Prostate gland (tissue), 2 donors: Measurements from ENCODE around the gene EPG5. TPM values are rescaled to one million over a fixed set of nuclear protein-coding genes. Genes with fewer than 3 reads are reported as not detected.

Experiments
- DNase-seq: peaks from one replicate; pipeline ENCODE4 v3.0.0-alpha.2; 2019; ENCODE audit warnings: low spot score
- H3K27ac ChIP-seq, 2 donors: fragments of 200-600 bp; sonication (generic); 2 replicates each; pipeline ENCODE4 v1.5.1; 2017 to 2019
- H3K27me3 ChIP-seq: fragments of 200-600 bp; sonication (generic); replicated peaks from 2 replicates; pipeline ENCODE4 v1.5.1; 2019; ENCODE audit not compliant: insufficient read depth
- H3K36me3 ChIP-seq, 2 donors: fragments of 200-600 bp; sonication (generic); 1 replicate in 1 of 2; 2 replicates in 1 of 2; pipeline versions ENCODE4 v1.5.1 to v1.8.1; 2017 to 2019
- H3K4me1 ChIP-seq: fragments of 200-600 bp; sonication (generic); replicated peaks from 2 replicates; pipeline ENCODE4 v1.5.1; 2019
- H3K4me3 ChIP-seq, 2 donors: fragments of 200-600 bp; sonication (generic); 2 replicates each; pipeline ENCODE4 v1.5.1; 2017 to 2019
- H3K9me3 ChIP-seq: fragments of 200-600 bp; sonication (generic); 2 replicates; pipeline ENCODE4 v1.5.1; 2017
- CTCF ChIP-seq, 4 experiments: fragments of 200-600 bp in 2 of 4; fragments of 450-650 bp in 2 of 4; sonication (generic) in 2 of 4; IDR thresholded peaks; 1 replicate in 3 of 4; 2 replicates in 1 of 4; pipeline ENCODE4 v1.5.1; 2016 to 2019; ENCODE audit warnings: antibody characterized with exemption in 4 of 4, mild to moderate bottlenecking in 2 of 4, moderate library complexity in 2 of 4
- POLR2A ChIP-seq: fragments of 450-650 bp; IDR thresholded peaks from one replicate; pipeline ENCODE4 v1.6.1; 2016; ENCODE audit warnings: antibody characterized with exemption, mild to moderate bottlenecking
- POLR2AphosphoS5 ChIP-seq: sonication (generic); formaldehyde crosslinking; IDR thresholded peaks from one replicate; pipeline ENCODE4 v1.6.1; 2017; ENCODE audit warnings: antibody characterized with exemption
- WGBS: methylation state at CpG from one replicate; pipeline ENCODE4 v1.1.5; 2018; 5-methylcytosine and 5-hydroxymethylcytosine counted together
- intact Hi-C: fragments of 100-400 bp; cut with DNase I; formaldehyde crosslinking; loops from one replicate; pipeline ENCODE4 v1.14.2; 2022
- total RNA-seq, 2 donors: library from RNA; depleted of rRNA; stranded (reverse); fragments of >200 nt; gene quantifications; one replicate each; pipeline ENCODE4 v1.1.0, GENCODE V29; 2016

EPG5 gene
- total RNA-seq, 2 donors from 2014 or later = 21.5 to 50.3 TPM

GRCh38 chr18:46001074-46001473 lies 33.9 kb upstream of the EPG5 start:
- H3K4me3 ChIP-seq = no peak overlapping the region
- DNase-seq = no peak
- no peak for TF ChIP-seq POLR2A
- TF ChIP-seq POLR2AphosphoS5 = no peak
- TF ChIP-seq CTCF (IDR thresholded peaks at IDR 0.05) = no peak
- no peaks in the 10 kb centered on the region for H3K27me3 ChIP-seq
- H3K9me3 ChIP-seq = no peaks in the 10 kb centered on the region
- intact Hi-C loops = no loop called here
- no peaks in the 10 kb centered on the region for H3K4me1 ChIP-seq
- no peaks in the 10 kb centered on the region for H3K36me3 ChIP-seq
- H3K27ac ChIP-seq = no peak overlapping the region
- 42% methylated on average over 1 of the region's 1 CpG for WGBS

- WGBS = 85% methylated on average over 3 of the region's 3 CpGs
- DNase-seq = no peak
- no peaks in the 10 kb centered on the region for H3K4me1 ChIP-seq
- TF ChIP-seq CTCF (IDR thresholded peaks at IDR 0.05) (no peak), POLR2A (no peak), POLR2AphosphoS5 (no peak)
- no peaks in the 10 kb centered on the region for H3K9me3 ChIP-seq
- H3K27me3 ChIP-seq = no peaks in the 10 kb centered on the region
- no peak overlapping the region for H3K27ac ChIP-seq
- no peak overlapping the region for H3K4me3 ChIP-seq
- H3K36me3 ChIP-seq = no peaks in the 10 kb centered on the region
- intact Hi-C loops = no loop called here
Measured at GRCh38 chr18:45999536-45999935, 32.4 kb upstream of the EPG5 start.

GRCh38 chr18:45998244-45998643 lies 31.1 kb upstream of the EPG5 start:
- TF ChIP-seq POLR2AphosphoS5 (no peak), CTCF (IDR thresholded peaks at IDR 0.05) (no peak), POLR2A (no peak)
- Histone ChIP-seq H3K36me3 (no peaks in the 10 kb centered on the region), H3K4me1 (no peaks in the 10 kb centered on the region), H3K27me3 (no peaks in the 10 kb centered on the region), H3K4me3 (no peak overlapping the region), H3K9me3 (no peaks in the 10 kb centered on the region), H3K27ac (no peak overlapping the region)
- 67% methylated on average over 3 of the region's 3 CpGs for WGBS
- intact Hi-C loops = no loop called here
- no peak for DNase-seq

- Histone ChIP-seq H3K27me3 (no peaks in the 10 kb centered on the region), H3K4me1 (no peaks in the 10 kb centered on the region), H3K36me3 (no peaks in the 10 kb centered on the region), H3K9me3 (no peaks in the 10 kb centered on the region), H3K27ac (no peak overlapping the region), H3K4me3 (no peak overlapping the region)
- DNase-seq = no peak
- TF ChIP-seq CTCF (IDR thresholded peaks at IDR 0.05) (no peak), POLR2A (no peak), POLR2AphosphoS5 (no peak)
- intact Hi-C loops = no loop called here
- 90% methylated on average over 8 of the region's 8 CpGs for WGBS
Measured at GRCh38 chr18:45997700-45998151, 30.6 kb upstream of the EPG5 start.

- Histone ChIP-seq H3K27me3 (no peaks in the 10 kb centered on the region), H3K36me3 (no peaks in the 10 kb centered on the region), H3K27ac (no peak overlapping the region), H3K9me3 (no peaks in the 10 kb centered on the region), H3K4me3 (no peak overlapping the region), H3K4me1 (no peaks in the 10 kb centered on the region)
- no peak for DNase-seq
- 93% methylated on average over 3 of the region's 3 CpGs for WGBS
- TF ChIP-seq POLR2AphosphoS5 (no peak), POLR2A (no peak), CTCF (IDR thresholded peaks at IDR 0.05) (no peak)
- intact Hi-C loops = no loop called here
Measured at GRCh38 chr18:45995461-45995860, 28.3 kb upstream of the EPG5 start.
